SIG-M5 treated with dmso at 0.1 percent for 504 hours (cell line): ENCODE results near the gene AQR.
"Not testable (repeated sequence)": the region's sequence is repeated elsewhere in the genome, so short reads cannot be mapped to it uniquely, and the experiment has no call there.

Source experiments
- DNase-seq: peaks from one replicate; lab custom pipeline; 2025; ENCODE audit not compliant: unreplicated experiment; lab: John Stamatoyannopoulos, UW

AQR gene

GRCh38 chr15:34964277-34964676, 5.3 kb downstream of the AQR start:
- no peak for DNase-seq

GRCh38 chr15:34953851-34954250, 15.7 kb downstream of the AQR start:
- DNase-seq, result no peak

- DNase-seq, result no peak
Observed at GRCh38 chr15:34952481-34952880, 17.1 kb downstream of the AQR start.

GRCh38 chr15:34951993-34952392, 17.5 kb downstream of the AQR start:
- DNase-seq, result no peak

- no peak for DNase-seq
Observed at GRCh38 chr15:34944936-34945335, 24.6 kb downstream of the AQR start.

- no peak for DNase-seq
Observed at GRCh38 chr15:34943711-34944110, 25.8 kb downstream of the AQR start.

- not testable (repeated sequence) for DNase-seq
Observed at GRCh38 chr15:34943264-34943663, 26.3 kb downstream of the AQR start.

- DNase-seq, result no peak
Observed at GRCh38 chr15:34942363-34942762, 27.2 kb downstream of the AQR start.

GRCh38 chr15:34941831-34942230, 27.7 kb downstream of the AQR start:
- no peak for DNase-seq

- DNase-seq, result no peak
Observed at GRCh38 chr15:34941185-34941698, 28.3 kb downstream of the AQR start.

GRCh38 chr15:34933432-34933975, 36.0 kb downstream of the AQR start:
- DNase-seq, result no peak

GRCh38 chr15:34928349-34928748, 41.2 kb downstream of the AQR start:
- DNase-seq, result not testable (repeated sequence)

- DNase-seq, result no peak
Observed at GRCh38 chr15:34927726-34928125, 41.8 kb downstream of the AQR start.

GRCh38 chr15:34914317-34914716, 55.2 kb downstream of the AQR start:
- no peak for DNase-seq

GRCh38 chr15:34905047-34905446, 64.5 kb downstream of the AQR start:
- DNase-seq, result no peak

- no peak for DNase-seq
Observed at GRCh38 chr15:34904527-34904926, 65.0 kb downstream of the AQR start.

- no peak for DNase-seq
Observed at GRCh38 chr15:34900748-34901147, 68.8 kb downstream of the AQR start.

GRCh38 chr15:34896183-34896582, 73.4 kb downstream of the AQR start:
- no peak for DNase-seq

GRCh38 chr15:34893967-34894366, 75.6 kb downstream of the AQR start:
- no peak for DNase-seq

- DNase-seq, result no peak
Observed at GRCh38 chr15:34892963-34893591, 76.5 kb downstream of the AQR start.

- no peak for DNase-seq
Observed at GRCh38 chr15:34890424-34890823, 79.1 kb downstream of the AQR start.

- DNase-seq, result no peak
Observed at GRCh38 chr15:34889476-34889875, 80.1 kb downstream of the AQR start.

- DNase-seq, result no peak
Observed at GRCh38 chr15:34886134-34886533, 83.4 kb downstream of the AQR start.
